GM12874 (cell line): ENCODE results near the gene KRTAP10-6.
"Not testable (repeated sequence)": the region's sequence is repeated elsewhere in the genome, so short reads cannot be mapped to it uniquely, and the experiment has no call there.

Source experiments
- TF ChIP-seq, protein P1 (sequence below): IDR thresholded peaks from 2 replicates; pipeline ENCODE4 v1.5.1; 2011; ENCODE audit warnings: low read depth, mild to moderate bottlenecking, control low read depth, low read length, moderate library complexity; ENCODE audit not compliant: insufficient read depth

KRTAP10-6 gene

DNA sequence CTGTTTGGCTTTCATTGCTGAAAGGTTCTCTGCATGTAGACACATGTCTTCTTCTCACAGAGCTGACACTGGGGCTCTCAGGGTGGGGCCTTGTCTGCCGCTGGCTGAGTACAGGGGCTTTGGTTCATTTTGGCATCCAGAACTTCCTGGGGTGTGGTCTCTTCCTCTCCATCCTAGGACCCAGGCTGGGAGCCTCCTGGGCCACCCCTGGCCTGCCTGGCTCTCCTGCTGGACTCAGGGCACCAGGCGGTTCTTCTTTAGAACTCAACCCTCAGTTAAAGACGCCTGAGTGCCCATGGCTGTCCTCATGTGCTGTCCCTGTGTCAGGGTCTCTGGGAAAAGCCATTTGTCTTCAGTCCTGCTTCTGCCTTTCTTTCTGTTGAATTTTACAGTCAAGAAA is 6.4 kb downstream of the KRTAP10-6 start:
- TF ChIP-seq, protein P1, sequence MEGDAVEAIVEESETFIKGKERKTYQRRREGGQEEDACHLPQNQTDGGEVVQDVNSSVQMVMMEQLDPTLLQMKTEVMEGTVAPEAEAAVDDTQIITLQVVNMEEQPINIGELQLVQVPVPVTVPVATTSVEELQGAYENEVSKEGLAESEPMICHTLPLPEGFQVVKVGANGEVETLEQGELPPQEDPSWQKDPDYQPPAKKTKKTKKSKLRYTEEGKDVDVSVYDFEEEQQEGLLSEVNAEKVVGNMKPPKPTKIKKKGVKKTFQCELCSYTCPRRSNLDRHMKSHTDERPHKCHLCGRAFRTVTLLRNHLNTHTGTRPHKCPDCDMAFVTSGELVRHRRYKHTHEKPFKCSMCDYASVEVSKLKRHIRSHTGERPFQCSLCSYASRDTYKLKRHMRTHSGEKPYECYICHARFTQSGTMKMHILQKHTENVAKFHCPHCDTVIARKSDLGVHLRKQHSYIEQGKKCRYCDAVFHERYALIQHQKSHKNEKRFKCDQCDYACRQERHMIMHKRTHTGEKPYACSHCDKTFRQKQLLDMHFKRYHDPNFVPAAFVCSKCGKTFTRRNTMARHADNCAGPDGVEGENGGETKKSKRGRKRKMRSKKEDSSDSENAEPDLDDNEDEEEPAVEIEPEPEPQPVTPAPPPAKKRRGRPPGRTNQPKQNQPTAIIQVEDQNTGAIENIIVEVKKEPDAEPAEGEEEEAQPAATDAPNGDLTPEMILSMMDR, result no peak

DNA sequence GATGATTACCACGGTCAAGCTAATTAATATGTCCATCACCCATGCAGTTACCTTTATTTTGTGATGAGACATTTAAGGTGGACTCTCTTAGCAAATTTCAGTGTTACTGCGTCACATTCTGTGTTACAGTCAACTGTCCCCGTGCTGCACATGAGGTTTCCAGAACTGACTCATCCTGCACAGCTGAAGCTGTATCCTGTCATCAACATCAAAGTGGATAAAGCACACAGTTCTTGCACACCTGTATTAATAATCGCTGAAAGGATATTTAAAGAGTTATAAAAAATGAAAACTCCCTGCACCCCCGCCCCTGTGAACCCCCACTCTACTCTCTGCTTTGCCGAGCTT is 8.5 kb downstream of the KRTAP10-6 start:
- TF ChIP-seq, protein P1, result no peak

DNA sequence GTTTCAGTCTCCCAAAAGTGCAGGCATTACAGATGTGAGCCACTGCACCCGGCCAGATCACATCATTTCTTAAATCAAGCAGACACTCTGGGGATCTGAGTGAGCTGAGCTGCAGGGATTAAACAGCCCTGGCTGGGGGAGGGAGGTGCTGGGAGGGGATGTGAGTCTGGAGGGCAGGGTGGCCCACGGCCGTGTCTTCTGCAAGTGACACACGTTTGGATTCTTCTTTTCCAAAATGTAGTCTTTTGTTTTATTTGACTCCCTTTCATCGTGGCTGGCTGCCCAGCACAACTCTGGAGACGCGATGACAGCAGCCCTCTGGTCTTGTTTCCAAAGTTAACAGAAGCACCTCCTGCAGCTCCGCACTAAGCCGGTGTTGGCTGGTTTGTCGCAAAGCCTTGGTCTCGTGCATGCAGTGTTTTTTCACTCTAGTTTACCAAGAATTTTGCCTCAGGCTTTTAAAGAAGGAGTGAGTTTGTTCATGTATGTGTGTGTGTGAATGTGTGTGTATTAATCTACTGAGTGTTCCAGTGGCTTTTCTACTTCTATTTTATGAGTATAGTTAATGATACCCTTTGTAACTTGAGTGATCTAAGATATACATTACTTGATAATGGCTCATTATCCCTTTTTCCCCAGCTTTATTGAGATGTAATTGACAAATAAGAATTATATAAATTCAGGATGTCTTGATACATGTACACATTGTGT is 9.1 kb downstream of the KRTAP10-6 start:
- TF ChIP-seq, protein P1, result no peak

DNA sequence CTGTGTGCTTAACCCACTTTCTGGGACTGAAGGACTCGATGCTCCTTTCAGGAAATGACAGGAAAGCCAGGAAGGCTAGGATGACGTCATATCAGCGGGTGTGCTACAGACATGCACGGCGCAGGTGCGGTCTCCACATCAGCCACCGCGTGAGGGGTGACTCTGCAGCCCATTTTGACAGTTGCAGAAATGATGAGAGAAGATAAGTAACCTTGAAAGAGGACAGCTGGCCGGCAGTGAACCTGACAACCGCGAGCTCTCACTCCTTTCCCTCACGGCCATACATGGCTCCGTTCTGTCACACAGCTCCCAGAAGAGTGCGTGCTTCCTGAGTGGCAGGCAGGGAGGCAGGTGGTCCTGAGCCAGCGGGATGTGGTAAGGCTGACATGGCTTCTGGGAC is 10.2 kb downstream of the KRTAP10-6 start:
- TF ChIP-seq, protein P1, result no peak

DNA sequence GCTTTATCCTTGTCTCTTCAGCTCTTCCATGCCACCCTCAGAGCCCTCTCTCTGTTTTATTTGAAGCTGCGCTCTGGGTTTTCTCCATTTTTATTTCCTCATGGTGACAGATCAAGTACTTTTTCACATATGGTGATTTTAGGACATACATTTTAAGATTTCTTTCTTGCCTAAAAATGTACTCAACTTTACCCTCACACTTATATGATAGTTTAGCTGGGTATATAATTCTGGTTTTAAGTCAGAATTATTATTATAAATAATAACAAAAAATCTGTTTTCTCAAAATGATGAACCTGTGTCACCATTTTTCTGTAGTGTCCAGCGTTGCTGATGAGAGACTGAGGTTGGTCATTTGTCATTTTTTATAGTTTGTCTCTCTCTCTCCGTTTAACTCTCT is 11.1 kb downstream of the KRTAP10-6 start:
- TF ChIP-seq, protein P1, result no peak

DNA sequence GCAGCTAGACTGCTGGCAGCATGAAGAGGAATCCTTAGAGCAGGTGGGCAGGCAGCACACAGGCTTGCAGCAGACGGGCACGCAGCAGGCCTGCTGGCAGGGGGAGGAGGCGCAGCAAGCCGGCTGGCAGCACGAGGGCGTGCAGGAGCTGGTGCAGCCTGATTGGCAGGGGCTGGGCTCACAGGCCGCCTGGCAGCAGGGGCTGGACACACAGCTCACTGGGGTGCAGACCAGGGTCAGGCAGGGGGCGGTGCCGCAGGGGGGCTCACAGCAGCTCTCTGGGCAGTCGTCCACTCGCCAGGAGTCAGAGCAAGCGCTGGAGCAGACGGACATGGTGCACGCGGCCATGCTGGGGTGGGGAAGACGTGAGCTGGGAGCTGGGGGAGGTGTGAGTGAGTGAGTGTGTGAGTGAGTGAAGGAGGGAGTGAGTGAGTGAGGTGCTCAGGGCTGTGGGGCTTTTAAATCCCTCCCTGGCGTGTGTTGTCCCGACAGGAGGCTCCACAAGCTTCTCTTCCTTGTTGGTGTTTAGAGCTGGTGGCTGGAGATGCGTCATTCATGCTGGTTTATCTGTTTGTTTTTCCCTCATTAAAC is 12.0 kb downstream of the KRTAP10-6 start, which contains the start of gene KRTAP10-5:
KRTAP10-5 (minus strand) TSS at position 374 of the 591 bp plus-strand sequence; CDS start at position 348, 26 bp downstream.
- TF ChIP-seq, protein P1, result not testable (repeated sequence)

DNA sequence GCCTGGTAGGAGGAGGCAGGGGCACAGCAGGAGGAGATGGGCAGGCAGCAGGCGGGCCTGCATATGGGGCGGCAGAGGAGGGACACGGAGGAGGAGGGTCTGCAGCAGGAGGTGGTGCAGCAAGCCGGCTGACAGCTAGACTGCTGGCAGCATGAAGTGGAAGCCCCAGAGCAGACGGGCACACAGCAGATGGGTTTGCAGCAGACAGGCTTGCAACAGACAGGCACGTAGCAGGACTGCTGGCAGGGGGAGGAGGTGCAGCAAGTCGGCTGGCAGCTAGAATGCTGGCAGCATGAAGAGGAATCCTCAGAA is 12.5 kb downstream of the KRTAP10-6 start:
- TF ChIP-seq, protein P1, result no peak
